Mucosa of descending colon (tissue), 3 donors: Measurements from ENCODE around the gene MTA1. TPM values are rescaled to one million over a fixed set of nuclear protein-coding genes. Genes with fewer than 3 reads are reported as not detected.

Source experiments
- ATAC-seq: fragments of 200-7000 bp; cut with Tn5 transposase; one replicate; pipeline ENCODE4 v1.9.1; 2020; ENCODE audit warnings: mild to moderate bottlenecking, moderate library complexity
- DNase-seq, 3 donors: peaks; one replicate each; pipeline ENCODE4 v3.0.0-alpha.2; 2020
- H3K36me3 ChIP-seq: fragments of 200-600 bp; one replicate; pipeline ENCODE4 v1.8.0; 2021; ENCODE audit warnings: low read depth, mild to moderate bottlenecking
- H3K4me1 ChIP-seq: fragments of 200-600 bp; one replicate; pipeline ENCODE4 v1.8.0; 2021; ENCODE audit warnings: low read depth, mild to moderate bottlenecking
- H3K4me3 ChIP-seq: fragments of 200-600 bp; one replicate; pipeline ENCODE4 v1.8.0; 2021; ENCODE audit warnings: mild to moderate bottlenecking
- H3K9me3 ChIP-seq: fragments of 200-600 bp; one replicate; pipeline ENCODE4 v1.8.0; 2021; ENCODE audit warnings: mild to moderate bottlenecking
- intact Hi-C, 2 donors: fragments of 100-400 bp; cut with DNase I in 1 of 2; cut with micrococcal nuclease in 1 of 2; formaldehyde crosslinking; loops; one replicate each; pipeline versions ENCODE4 v1.11.0 to v1.11.1; 2022; cut with DNase I, micrococcal nuclease
- total RNA-seq, 3 donors: library from RNA; stranded (reverse); fragmentation: NEBNext Ultra II Directional in 2 of 3; extraction: Animal tissue kit (Norgen Biotek cat#: 25700) in 2 of 3; gene quantifications; one replicate each; pipeline versions ENCODE4 v1.2.1 to v1.2.4, GENCODE V29; 2021 to 2023
- TF ChIP-seq, protein P1 (sequence below): fragments of 200-600 bp; IDR thresholded peaks from one replicate; pipeline ENCODE4 v1.8.0; 2022; ENCODE audit warnings: antibody characterized with exemption, mild to moderate bottlenecking
- donor health status: DM: no; HTN: no; CAD: no; lungs with moderate emphysema.
- donor health status: DM: no; HTN: no; CAD: no.
- donor health status: DM: no; HTN: yes; CAD: no.

Gene MTA1
- total RNA-seq, 3 donors from 2014 or later: 76.4 to 105 (median 79.7) TPM

DNA sequence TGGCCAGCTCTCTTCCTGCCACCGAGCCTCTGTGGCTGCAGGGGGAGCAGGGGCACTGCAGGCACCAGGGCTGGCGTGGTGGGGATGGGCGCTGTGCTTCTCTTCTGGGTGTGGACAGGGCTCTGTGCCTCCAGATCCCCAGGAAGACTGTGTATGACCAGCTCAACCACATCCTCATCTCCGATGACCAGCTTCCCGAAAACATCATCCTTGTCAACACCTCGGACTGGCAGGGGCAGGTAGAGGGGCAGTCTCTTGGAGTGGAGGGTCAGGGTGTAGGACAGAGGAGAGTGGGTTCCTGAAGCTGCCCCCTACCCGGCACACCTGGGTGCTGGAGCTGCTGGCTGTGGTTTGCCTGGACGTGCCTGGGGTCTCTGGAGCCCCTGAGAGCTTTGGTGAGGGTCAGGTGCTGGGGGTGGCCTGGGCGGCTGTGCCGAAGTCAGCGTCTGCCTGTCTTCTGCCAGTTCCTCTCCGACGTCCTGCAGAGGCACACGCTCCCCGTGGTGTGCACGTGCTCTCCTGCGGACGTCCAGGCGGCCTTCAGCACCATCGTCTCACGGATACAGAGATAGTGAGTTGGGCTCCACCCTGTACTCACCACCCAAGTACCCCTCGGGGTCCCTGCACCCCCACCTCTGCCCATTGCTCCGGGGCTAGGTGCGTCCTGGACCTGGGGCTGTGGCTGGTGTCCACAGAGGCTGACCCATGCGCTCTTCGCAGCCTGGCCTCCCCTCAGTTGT lies 37.1 kb upstream of the MTA1 start:
- Histone ChIP-seq H3K4me1 (no peaks in the 10 kb centered on the region), H3K4me3 (no peak overlapping the region), H3K36me3 (no peaks in the 10 kb centered on the region), H3K9me3 (no peaks in the 10 kb centered on the region)
- intact Hi-C loops: no loop called here
- no peak for ATAC-seq
- peak in 1 of 3 donors; percentile 30 for DNase-seq
- TF ChIP-seq, protein P1, sequence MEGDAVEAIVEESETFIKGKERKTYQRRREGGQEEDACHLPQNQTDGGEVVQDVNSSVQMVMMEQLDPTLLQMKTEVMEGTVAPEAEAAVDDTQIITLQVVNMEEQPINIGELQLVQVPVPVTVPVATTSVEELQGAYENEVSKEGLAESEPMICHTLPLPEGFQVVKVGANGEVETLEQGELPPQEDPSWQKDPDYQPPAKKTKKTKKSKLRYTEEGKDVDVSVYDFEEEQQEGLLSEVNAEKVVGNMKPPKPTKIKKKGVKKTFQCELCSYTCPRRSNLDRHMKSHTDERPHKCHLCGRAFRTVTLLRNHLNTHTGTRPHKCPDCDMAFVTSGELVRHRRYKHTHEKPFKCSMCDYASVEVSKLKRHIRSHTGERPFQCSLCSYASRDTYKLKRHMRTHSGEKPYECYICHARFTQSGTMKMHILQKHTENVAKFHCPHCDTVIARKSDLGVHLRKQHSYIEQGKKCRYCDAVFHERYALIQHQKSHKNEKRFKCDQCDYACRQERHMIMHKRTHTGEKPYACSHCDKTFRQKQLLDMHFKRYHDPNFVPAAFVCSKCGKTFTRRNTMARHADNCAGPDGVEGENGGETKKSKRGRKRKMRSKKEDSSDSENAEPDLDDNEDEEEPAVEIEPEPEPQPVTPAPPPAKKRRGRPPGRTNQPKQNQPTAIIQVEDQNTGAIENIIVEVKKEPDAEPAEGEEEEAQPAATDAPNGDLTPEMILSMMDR: no peak

DNA sequence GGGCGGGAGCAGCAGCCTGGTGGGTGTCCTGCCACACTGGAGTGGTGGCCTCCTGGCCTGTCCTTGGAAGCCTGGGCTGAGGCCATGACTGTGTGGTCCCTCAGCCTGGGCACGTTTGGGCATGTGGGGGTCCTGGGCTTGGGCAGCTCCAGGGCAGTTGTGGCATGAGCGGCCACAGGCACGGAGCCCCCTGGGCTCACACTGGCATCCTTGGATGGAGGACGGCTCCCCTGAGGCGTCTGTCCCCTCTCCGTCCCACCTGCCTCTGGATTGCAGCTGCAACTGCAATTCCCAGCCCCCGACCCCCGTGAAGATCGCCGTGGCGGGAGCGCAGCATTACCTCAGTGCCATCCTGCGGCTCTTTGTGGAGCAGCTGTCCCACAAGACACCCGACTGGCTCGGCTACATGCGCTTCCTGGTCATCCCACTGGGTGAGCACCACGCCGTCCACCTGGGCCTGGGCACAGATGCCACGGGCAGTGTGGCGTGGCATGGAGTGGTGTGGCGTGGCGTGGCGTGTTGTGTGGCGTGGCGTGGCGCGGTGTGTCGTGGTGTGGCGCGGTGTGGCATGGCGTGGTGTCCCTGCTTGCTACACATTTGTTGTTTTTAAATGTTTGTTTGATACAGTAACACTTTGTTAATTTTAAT lies 36.4 kb upstream of the MTA1 start:
- ATAC-seq (no peak), DNase-seq (peak in 1 of 3 donors; percentile 36)
- TF ChIP-seq, protein P1: no peak
- intact Hi-C loops: no loop called here
- Histone ChIP-seq H3K4me1 (no peaks in the 10 kb centered on the region), H3K4me3 (no peak overlapping the region), H3K9me3 (no peaks in the 10 kb centered on the region), H3K36me3 (no peaks in the 10 kb centered on the region)

DNA sequence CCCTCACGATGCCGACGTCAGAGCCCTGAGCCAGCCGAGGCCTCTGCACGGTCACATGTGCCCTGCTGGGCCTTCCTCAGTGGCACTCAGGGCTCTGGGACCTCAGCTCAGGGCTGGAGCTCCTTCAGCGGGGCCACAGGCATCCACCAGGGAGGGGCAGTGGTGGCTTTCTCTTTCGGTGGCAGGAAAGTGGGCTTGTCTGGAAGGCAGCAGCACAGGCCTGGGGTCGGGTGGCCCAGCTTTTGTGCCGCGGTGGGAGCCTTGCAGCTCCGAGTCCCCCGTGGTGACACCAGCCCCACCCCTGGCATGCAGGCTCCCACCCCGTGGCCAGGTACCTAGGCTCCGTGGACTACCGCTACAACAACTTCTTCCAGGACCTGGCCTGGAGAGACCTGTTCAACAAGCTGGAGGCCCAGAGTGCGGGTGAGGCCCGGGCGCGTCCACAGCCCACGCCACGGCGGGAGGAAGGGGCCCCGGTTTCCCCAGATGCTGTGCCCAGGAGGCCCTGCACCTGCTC lies 35.5 kb upstream of the MTA1 start:
- H3K9me3 ChIP-seq: no peaks in the 10 kb centered on the region
- intact Hi-C loops: no loop called here

DNA sequence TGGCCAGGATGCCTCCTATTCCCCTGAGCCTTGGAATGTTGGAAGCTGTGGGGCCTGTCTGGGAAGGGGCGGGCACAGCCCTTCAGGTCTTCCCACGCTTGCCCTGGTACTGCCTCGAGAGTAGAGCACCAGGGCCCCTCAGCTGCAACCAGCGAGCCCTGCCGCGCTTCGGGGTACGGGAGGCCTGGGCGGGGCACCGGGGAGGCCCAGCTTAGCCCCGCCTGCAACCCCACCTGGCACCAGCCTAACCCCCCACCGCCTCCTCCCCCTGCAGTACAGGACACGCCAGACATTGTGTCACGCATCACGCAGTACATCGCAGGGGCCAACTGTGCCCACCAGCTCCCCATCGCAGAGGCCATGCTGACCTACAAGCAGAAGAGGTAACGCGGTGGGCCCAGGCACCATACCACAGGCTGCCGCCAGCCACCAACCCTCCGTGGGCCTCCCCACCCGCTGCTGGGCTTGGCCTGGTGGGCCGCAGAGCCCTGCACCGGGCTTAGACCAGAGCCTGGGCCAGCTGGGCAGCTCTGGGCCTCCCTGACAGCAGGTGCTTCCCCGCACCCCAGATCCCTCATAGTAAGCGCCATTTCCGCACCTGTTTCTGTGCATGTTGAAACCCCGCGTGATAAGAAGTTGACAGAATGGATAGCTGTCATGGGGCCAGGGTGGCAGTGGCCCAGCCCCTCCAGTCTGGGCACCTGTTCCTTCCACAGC lies 34.9 kb upstream of the MTA1 start:
- H3K4me1 ChIP-seq: no peaks in the 10 kb centered on the region
- TF ChIP-seq, protein P1: no peak
- intact Hi-C loops: no loop called here
- no peaks in the 10 kb centered on the region for H3K36me3 ChIP-seq
- H3K9me3 ChIP-seq: no peaks in the 10 kb centered on the region
- DNase-seq (peak in 1 of 3 donors; percentile 42), ATAC-seq (no peak)
- H3K4me3 ChIP-seq: no peak overlapping the region

More for the DNA sequence above, 35.5 kb upstream of the MTA1 start:
- no peak for ATAC-seq
- Histone ChIP-seq H3K4me1 (no peaks in the 10 kb centered on the region), H3K36me3 (no peaks in the 10 kb centered on the region), H3K4me3 (no peak overlapping the region)
- peak in 1 of 3 donors; percentile 35 for DNase-seq
- TF ChIP-seq, protein P1: no peak

DNA sequence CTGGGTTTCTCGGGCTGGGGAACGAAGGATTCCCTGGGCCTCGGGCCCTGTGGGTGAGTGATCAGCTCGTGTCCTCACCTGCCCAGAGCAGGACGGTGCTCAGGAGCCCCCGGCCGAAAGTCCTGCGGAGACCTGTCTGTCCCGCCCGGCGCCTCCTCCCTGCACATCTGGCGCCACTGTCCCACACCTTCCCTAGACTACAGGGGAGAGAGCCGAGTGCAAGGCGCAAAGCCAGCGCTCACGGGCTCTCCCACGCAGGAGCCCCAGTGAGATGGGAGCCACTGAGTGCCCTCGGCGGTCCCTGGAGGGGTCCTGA lies 34.3 kb upstream of the MTA1 start:
- DNase-seq (peak in 1 of 3 donors; percentile 45), ATAC-seq (no peak)
- Histone ChIP-seq H3K9me3 (no peaks in the 10 kb centered on the region), H3K4me3 (no peak overlapping the region), H3K36me3 (no peaks in the 10 kb centered on the region), H3K4me1 (no peaks in the 10 kb centered on the region)
- intact Hi-C loops: no loop called here
- TF ChIP-seq, protein P1: no peak
